ENCODE measurements around the gene MAGEA10. TPM values are rescaled to one million over a fixed set of nuclear protein-coding genes. Genes with fewer than 3 reads are reported as not detected.
"Not testable (repeated sequence)": the region's sequence is repeated elsewhere in the genome, so short reads cannot be mapped to it uniquely, and the experiment has no call there.

The MAGEA10 gene
- not detected in 2 replicates for total RNA-seq (2014; rRNA removed; shearing (Covaris generic))
- not detected in 2 replicates for polyA plus RNA-seq (2015; cell fraction: cytosol; rRNA removed)
- 0.05 TPM in 1 of 2 replicates, not detected in the other for polyA plus RNA-seq (2015; cell fraction: nucleus; rRNA removed)

- DNase-seq (ENCODE audit: low read depth) = no peak
Measured at GRCh38 chrX:152138388-152138784, at the start of gene MAGEA10. Gene MAGEA10, minus strand, starts transcription at chrX:152138577. Its CDS starts 2,957 bp downstream, at chrX:152135620.

GRCh38 chrX:152177497-152178269 lies 39.3 kb upstream of the MAGEA10 start:
- DNase-seq (ENCODE audit: low read depth) = peak; percentile 1

GRCh38 chrX:152177052-152177451 lies 38.7 kb upstream of the MAGEA10 start:
- DNase-seq (ENCODE audit: low read depth) = no peak

- not testable (repeated sequence) for DNase-seq (ENCODE audit: low read depth)
Measured at GRCh38 chrX:152175892-152176291, 37.5 kb upstream of the MAGEA10 start.

GRCh38 chrX:152173923-152174322 lies 35.5 kb upstream of the MAGEA10 start:
- not testable (repeated sequence) for DNase-seq (ENCODE audit: low read depth)

- DNase-seq (ENCODE audit: low read depth) = no peak
Measured at GRCh38 chrX:152170621-152171020, 32.2 kb upstream of the MAGEA10 start.

- no peak for DNase-seq (ENCODE audit: low read depth)
Measured at GRCh38 chrX:152165033-152165743, 26.8 kb upstream of the MAGEA10 start.

- DNase-seq (ENCODE audit: low read depth) = no peak
Measured at GRCh38 chrX:152157042-152157441, 18.7 kb upstream of the MAGEA10 start.

- no peak for DNase-seq (ENCODE audit: low read depth)
Measured at GRCh38 chrX:152155766-152156310, 17.5 kb upstream of the MAGEA10 start.

GRCh38 chrX:152154050-152154449 lies 15.7 kb upstream of the MAGEA10 start:
- no peak for DNase-seq (ENCODE audit: low read depth)

- no peak for DNase-seq (ENCODE audit: low read depth)
Measured at GRCh38 chrX:152151256-152151655, 12.9 kb upstream of the MAGEA10 start.

GRCh38 chrX:152149648-152150047 lies 11.3 kb upstream of the MAGEA10 start:
- DNase-seq (ENCODE audit: low read depth) = no peak

- DNase-seq (ENCODE audit: low read depth) = no peak
Measured at GRCh38 chrX:152139589-152139988, 1.2 kb upstream of the MAGEA10 start.

- no peak for DNase-seq (ENCODE audit: low read depth)
Measured at GRCh38 chrX:152137771-152138387, 498 bp downstream of the MAGEA10 start.

GRCh38 chrX:152136312-152136711 lies 2.1 kb downstream of the MAGEA10 start:
- no peak for DNase-seq (ENCODE audit: low read depth)

- DNase-seq (ENCODE audit: low read depth) = no peak
Measured at GRCh38 chrX:152131525-152131924, 6.9 kb downstream of the MAGEA10 start.

- peak; percentile 41 for DNase-seq (ENCODE audit: low read depth)
Measured at GRCh38 chrX:152129069-152129844, 9.1 kb downstream of the MAGEA10 start.

GRCh38 chrX:152117305-152117704 lies 21.1 kb downstream of the MAGEA10 start:
- DNase-seq (ENCODE audit: low read depth) = no peak

- DNase-seq (ENCODE audit: low read depth) = no peak
Measured at GRCh38 chrX:152108527-152108926, 29.9 kb downstream of the MAGEA10 start.

GRCh38 chrX:152103866-152104265 lies 34.5 kb downstream of the MAGEA10 start:
- no peak for DNase-seq (ENCODE audit: low read depth)

GRCh38 chrX:152086141-152086540 lies 52.2 kb downstream of the MAGEA10 start:
- no peak for DNase-seq (ENCODE audit: low read depth)

Measured in HT1080 (cell line).